ENCODE results near the gene FLNB. TPM values are rescaled to one million over a fixed set of nuclear protein-coding genes. Genes with fewer than 3 reads are reported as not detected.
A peak's percentile ranks its signal among the peaks of the same experiment; 100 is the strongest.

FLNB gene
- total RNA-seq, 1 donor from 2014 or later = 521 TPM

GRCh38 chr3:58013099-58013498 lies 4.9 kb downstream of the FLNB start:
- Mint-ChIP-seq H3K4me3 (ENCODE audit: unreplicated experiment) (peak overlapping the region; percentile 98), H3K36me3 (ENCODE audit: low read depth, unreplicated experiment) (peaks cover 11% of the 10 kb centered on the region), H3K27me3 (ENCODE audit: low read depth, unreplicated experiment) (no peaks in the 10 kb centered on the region), H3K27ac (ENCODE audit: unreplicated experiment) (peak overlapping the region; percentile 63), H3K4me1 (ENCODE audit: low read depth, unreplicated experiment) (peaks cover 49% of the 10 kb centered on the region), H3K9me3 (ENCODE audit: unreplicated experiment) (no peaks in the 10 kb centered on the region)
- H3K79me2 ChIP-seq (ENCODE audit: insufficient read depth, low read length) = peaks cover 99% of the 10 kb centered on the region
- no peaks in the 10 kb centered on the region for H3K27me3 ChIP-seq (ENCODE audit: insufficient read depth, low read length)
- H3K4me2 ChIP-seq (ENCODE audit: low read length) = peak overlapping the region; percentile 72
- peaks cover 94% of the 10 kb centered on the region for H4K20me1 ChIP-seq (ENCODE audit: insufficient read depth, low read length)
- H3K4me1 ChIP-seq (ENCODE audit: insufficient read depth, low read length) = peaks cover 33% of the 10 kb centered on the region
- H3K36me3 ChIP-seq (ENCODE audit: insufficient read depth, low read length) = no peaks in the 10 kb centered on the region
- H2AFZ ChIP-seq (ENCODE audit: low read depth, low read length) = no peak overlapping the region
- FAIRE-seq = no peak
- peak overlapping the region; percentile 8 for H3K9ac ChIP-seq (ENCODE audit: low read length)
- no peak overlapping the region for H3K27ac ChIP-seq (ENCODE audit: low read depth, low read length)
- no peak overlapping the region for H3K4me3 ChIP-seq (ENCODE audit: insufficient read depth, low read depth, low read length)
- TF ChIP-seq CTCF (IDR thresholded peaks at IDR 0.05; ENCODE audit: insufficient read depth, low read depth, low read length) (no peak), EZH2 (IDR thresholded peaks at IDR 0.05; ENCODE audit: insufficient read depth, low read length) (no peak)
- no peaks in the 10 kb centered on the region for H3K9me3 ChIP-seq (ENCODE audit: insufficient read depth, low read depth, low read length)
- no peak for DNase-seq (ENCODE audit: low read depth)

- peak overlapping the region; percentile 66 for H3K9ac ChIP-seq (ENCODE audit: low read length)
Measured at GRCh38 chr3:58013973-58014649, 5.9 kb downstream of the FLNB start.

More at GRCh38 chr3:58013973-58014649, 5.9 kb downstream of the FLNB start:
- H4K20me1 ChIP-seq (ENCODE audit: insufficient read depth, low read length) = peaks cover 93% of the 10 kb centered on the region
- no peaks in the 10 kb centered on the region for H3K27me3 ChIP-seq (ENCODE audit: insufficient read depth, low read length)
- peak overlapping the region; percentile 26 for H3K4me3 ChIP-seq (ENCODE audit: insufficient read depth, low read depth, low read length)
- H3K4me1 ChIP-seq (ENCODE audit: insufficient read depth, low read length) = peaks cover 33% of the 10 kb centered on the region
- Mint-ChIP-seq H3K27me3 (ENCODE audit: low read depth, unreplicated experiment) (no peaks in the 10 kb centered on the region), H3K4me1 (ENCODE audit: low read depth, unreplicated experiment) (peaks cover 50% of the 10 kb centered on the region), H3K9me3 (ENCODE audit: unreplicated experiment) (no peaks in the 10 kb centered on the region), H3K4me3 (ENCODE audit: unreplicated experiment) (peak overlapping the region; percentile 20), H3K36me3 (ENCODE audit: low read depth, unreplicated experiment) (peaks cover 11% of the 10 kb centered on the region), H3K27ac (ENCODE audit: unreplicated experiment) (peak overlapping the region; percentile 43)
- no peaks in the 10 kb centered on the region for H3K36me3 ChIP-seq (ENCODE audit: insufficient read depth, low read length)
- no peak for FAIRE-seq
- H3K9me3 ChIP-seq (ENCODE audit: insufficient read depth, low read depth, low read length) = no peaks in the 10 kb centered on the region
- DNase-seq (ENCODE audit: low read depth) = peak; percentile 91
- no peak for TF ChIP-seq CTCF (IDR thresholded peaks at IDR 0.05; ENCODE audit: insufficient read depth, low read depth, low read length)
- peak overlapping the region; percentile 62 for H3K27ac ChIP-seq (ENCODE audit: low read depth, low read length)
- peak overlapping the region; percentile 49 for H2AFZ ChIP-seq (ENCODE audit: low read depth, low read length)
- peaks cover 99% of the 10 kb centered on the region for H3K79me2 ChIP-seq (ENCODE audit: insufficient read depth, low read length)
- H3K4me2 ChIP-seq (ENCODE audit: low read length) = peak overlapping the region; percentile 72
